HG03520 (cell line): ENCODE data around the gene EML4.
"Not testable (repeated sequence)": the region's sequence is repeated elsewhere in the genome, so short reads cannot be mapped to it uniquely, and the experiment has no call there.

Experiments used
- ATAC-seq: cut with Tn5 transposase; IDR thresholded peaks from one replicate; pipeline ENCODE4 v1.9.1; 2021; ENCODE audit warnings: mild to moderate bottlenecking, moderate library complexity; ENCODE audit not compliant: unreplicated experiment

Gene EML4

GRCh38 chr2:42372474-42373200, 203.5 kb downstream of the EML4 start:
- ATAC-seq, result no peak

GRCh38 chr2:42376758-42377157, 207.6 kb downstream of the EML4 start:
- ATAC-seq, result no peak

GRCh38 chr2:42378415-42378814, 209.3 kb downstream of the EML4 start:
- no peak for ATAC-seq

- not testable (repeated sequence) for ATAC-seq
Observed at GRCh38 chr2:42380026-42380425, 210.9 kb downstream of the EML4 start.

- ATAC-seq, result no peak
Observed at GRCh38 chr2:42382144-42382543, 213.0 kb downstream of the EML4 start.
